H1 (cell line): ENCODE measurements around the gene PTBP3. TPM values are rescaled to one million over a fixed set of nuclear protein-coding genes. Genes with fewer than 3 reads are reported as not detected.

ENCODE experiments used
- polyA plus RNA-seq, 7 experiments: library from polyadenylated mRNA; depleted of rRNA in 3 of 7; stranded (reverse) in 5 of 7; unstranded in 2 of 7; fragments of >200 nt in 5 of 7; fragments of 200-250 nt in 2 of 7; gene quantifications; 1 replicate in 5 of 7; 2 replicates in 1 of 7; 4 replicates in 1 of 7; pipeline versions ENCODE4 v1.2.1 to v1.2.3, GENCODE V29; 2011 to 2013; ENCODE audit warnings: missing spikeins in 2 of 7, mixed read lengths in 2 of 7
- total RNA-seq: library from RNA; stranded (reverse); fragmentation: NEBNext Ultra II Directional; extraction: Animal tissue kit (Norgen Biotek cat#: 25700); gene quantifications from 2 replicates; pipeline ENCODE4 v1.2.1, GENCODE V29; 2021
- TF ChIP-seq, protein P1 (sequence below), 3 experiments: IDR thresholded peaks; 1 replicate in 2 of 3; 2 replicates in 1 of 3; pipeline versions ENCODE4 v1.5.1 to v1.6.1; 2011; ENCODE audit warnings: low read length in 3 of 3, mild to moderate bottlenecking in 3 of 3, inconsistent platforms in 2 of 3, low read depth in 1 of 3, moderate library complexity in 1 of 3; ENCODE audit not compliant: insufficient read depth in 1 of 3; ENCODE audit errors: control extremely low read depth in 1 of 3

PTBP3 gene
- total and polyA plus RNA-seq, 2 of the 8 experiments (the other 6 are each of a cell fraction or from before 2014, with no cell fraction given) = 51.0 to 124 TPM

- TF ChIP-seq, protein P1, sequence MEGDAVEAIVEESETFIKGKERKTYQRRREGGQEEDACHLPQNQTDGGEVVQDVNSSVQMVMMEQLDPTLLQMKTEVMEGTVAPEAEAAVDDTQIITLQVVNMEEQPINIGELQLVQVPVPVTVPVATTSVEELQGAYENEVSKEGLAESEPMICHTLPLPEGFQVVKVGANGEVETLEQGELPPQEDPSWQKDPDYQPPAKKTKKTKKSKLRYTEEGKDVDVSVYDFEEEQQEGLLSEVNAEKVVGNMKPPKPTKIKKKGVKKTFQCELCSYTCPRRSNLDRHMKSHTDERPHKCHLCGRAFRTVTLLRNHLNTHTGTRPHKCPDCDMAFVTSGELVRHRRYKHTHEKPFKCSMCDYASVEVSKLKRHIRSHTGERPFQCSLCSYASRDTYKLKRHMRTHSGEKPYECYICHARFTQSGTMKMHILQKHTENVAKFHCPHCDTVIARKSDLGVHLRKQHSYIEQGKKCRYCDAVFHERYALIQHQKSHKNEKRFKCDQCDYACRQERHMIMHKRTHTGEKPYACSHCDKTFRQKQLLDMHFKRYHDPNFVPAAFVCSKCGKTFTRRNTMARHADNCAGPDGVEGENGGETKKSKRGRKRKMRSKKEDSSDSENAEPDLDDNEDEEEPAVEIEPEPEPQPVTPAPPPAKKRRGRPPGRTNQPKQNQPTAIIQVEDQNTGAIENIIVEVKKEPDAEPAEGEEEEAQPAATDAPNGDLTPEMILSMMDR (IDR thresholded peaks at IDR 0.05; ENCODE audit: control extremely low read depth in 1 of 3, insufficient read depth in 1 of 3, low read depth in 1 of 3, low read length in 3 of 3) = no peak
Measured at GRCh38 chr9:112249277-112249676, 84.1 kb downstream of the PTBP3 start (continued).
